PC-3 (cell line): ENCODE results near the gene GNL2. TPM values are rescaled to one million over a fixed set of nuclear protein-coding genes. Genes with fewer than 3 reads are reported as not detected.
"Not testable (repeated sequence)": the region's sequence is repeated elsewhere in the genome, so short reads cannot be mapped to it uniquely, and the experiment has no call there.

Experiments used
- ATAC-seq: fragments of 200-7000 bp; cut with Tn5 transposase; 2 replicates; pipeline ENCODE4 v1.9.1; 2020; ENCODE audit warnings: mild to moderate bottlenecking, moderate library complexity
- BruUV-seq: library from RNA; stranded (reverse); fragments of 400-500 nt; replicated peaks from 2 replicates; lab custom pipeline; 2021; lab: Mats Ljungman, UMichigan
- CTCF ChIA-PET: fragments of 300-600 bp; sonication (Branson Sonifier 250); formaldehyde crosslinking; loops from one replicate; lab custom pipeline; 2022; ENCODE audit warnings: antibody characterized with exemption; lab: Charles Lee
- POLR2A ChIA-PET: fragments of 300-600 bp; sonication (Branson Sonifier 250); formaldehyde crosslinking; loops from one replicate; lab custom pipeline; 2022; ENCODE audit warnings: antibody characterized with exemption; ENCODE audit not compliant: unreplicated experiment; lab: Charles Lee
- DNase-seq: peaks from one replicate; pipeline ENCODE4 v3.0.0-alpha.2; 2015
- H2AFZ ChIP-seq: fragments of 300-600 bp; sonication (generic); 2 replicates; pipeline ENCODE4 v1.6.0; 2016; ENCODE audit warnings: antibody characterized with exemption, low read length
- H3F3A ChIP-seq: fragments of 300-600 bp; sonication (generic); one replicate; pipeline ENCODE4 v1.6.0; 2017; ENCODE audit warnings: antibody characterized with exemption, low read length, control low read depth, mild to moderate bottlenecking; ENCODE audit not compliant: unreplicated experiment
- H3K27ac ChIP-seq: fragments of 300-600 bp; sonication (generic); 2 replicates; pipeline ENCODE4 v1.5.1; 2016; ENCODE audit warnings: mild to moderate bottlenecking, low read length
- H3K27me3 ChIP-seq: fragments of 300-600 bp; sonication (generic); 2 replicates; pipeline ENCODE4 v1.6.1; 2016; ENCODE audit warnings: low read length, mixed read lengths
- H3K36me3 ChIP-seq: fragments of 300-600 bp; sonication (generic); 2 replicates; pipeline ENCODE4 v1.6.1; 2016; ENCODE audit warnings: low read depth, mixed run types, low read length, mixed read lengths
- H3K4me1 ChIP-seq: fragments of 300-600 bp; sonication (generic); 2 replicates; pipeline ENCODE4 v1.5.1; 2016; ENCODE audit warnings: low read length; ENCODE audit not compliant: insufficient read depth
- H3K4me2 ChIP-seq: fragments of 300-600 bp; sonication (generic); 2 replicates; pipeline ENCODE4 v1.6.0; 2016; ENCODE audit warnings: low read length
- H3K4me3 ChIP-seq: fragments of 300-600 bp; sonication (generic); 2 replicates; pipeline ENCODE4 v1.5.1; 2016; ENCODE audit warnings: mild to moderate bottlenecking, low read length, mixed read lengths
- H3K79me2 ChIP-seq: fragments of 300-600 bp; sonication (generic); 2 replicates; pipeline ENCODE4 v1.6.1; 2017; ENCODE audit warnings: low read length, mixed read lengths
- H3K9ac ChIP-seq: fragments of 300-600 bp; sonication (generic); 2 replicates; pipeline ENCODE4 v1.6.0; 2016; ENCODE audit warnings: mild to moderate bottlenecking, low read length
- H3K9me2 ChIP-seq: fragments of 300-600 bp; sonication (generic); replicated peaks from 2 replicates; pipeline ENCODE4 v1.6.1; 2016; ENCODE audit warnings: mixed run types, low read length, mixed read lengths
- H3K9me3 ChIP-seq: fragments of 300-600 bp; sonication (generic); 2 replicates; pipeline ENCODE4 v1.6.1; 2016; ENCODE audit warnings: low read length, mixed read lengths
- H4K20me1 ChIP-seq: fragments of 300-600 bp; sonication (generic); 2 replicates; pipeline ENCODE4 v1.6.1; 2016; ENCODE audit warnings: low read length, mixed read lengths
- EZH2 ChIP-seq: fragments of 300-600 bp; sonication (generic); IDR thresholded peaks from one replicate; pipeline ENCODE4 v1.6.1; 2017; ENCODE audit warnings: antibody characterized with exemption, mild to moderate bottlenecking, low read length; ENCODE audit not compliant: unreplicated experiment
- EZH2phosphoT487 ChIP-seq: fragments of 300-600 bp; sonication (generic); IDR thresholded peaks from 2 replicates; pipeline ENCODE4 v1.6.1; 2018; ENCODE audit warnings: mild to moderate bottlenecking, antibody characterized with exemption, low read length, borderline replicate concordance
- intact Hi-C: fragments of 100-400 bp; cut with micrococcal nuclease; formaldehyde crosslinking; loops from 2 replicates; pipeline ENCODE4 v1.9.0; 2023
- total RNA-seq: library from RNA; depleted of rRNA; stranded (reverse); fragments of >200 nt; gene quantifications from 2 replicates; pipeline ENCODE4 v1.2.3, GENCODE V29; 2014
- TF ChIP-seq, protein P1 (sequence below): fragments of 300-600 bp; sonication (generic); conservative IDR thresholded peaks from 2 replicates; pipeline ENCODE4 v1.5.1; 2017; ENCODE audit warnings: antibody characterized with exemption, low read depth, mild to moderate bottlenecking, low read length

The GNL2 gene
- total RNA-seq, 1 experiment from 2014 or later, result 93.4 TPM

- no TSS peak for BruUV-seq
- Histone ChIP-seq H3K4me1 (peaks cover 7% of the 10 kb centered on the region), H3K4me3 (no peak overlapping the region), H3F3A (no peaks in the 10 kb centered on the region), H3K9me3 (no peaks in the 10 kb centered on the region), H3K9me2 (no peaks in the 10 kb centered on the region), H3K36me3 (no peaks in the 10 kb centered on the region), H3K9ac (no peak overlapping the region), H3K27me3 (no peaks in the 10 kb centered on the region), H2AFZ (no peak overlapping the region), H3K79me2 (no peaks in the 10 kb centered on the region), H3K4me2 (no peak overlapping the region), H4K20me1 (no peaks in the 10 kb centered on the region), H3K27ac (no peak overlapping the region)
- intact Hi-C loops, result no loop called here
- ChIA-PET POLR2A (no interaction called here), CTCF (no interaction called here)
- ATAC-seq, result no peak
- no peak for DNase-seq
- TF ChIP-seq EZH2 (no peak), EZH2phosphoT487 (no peak)
- TF ChIP-seq, protein P1, sequence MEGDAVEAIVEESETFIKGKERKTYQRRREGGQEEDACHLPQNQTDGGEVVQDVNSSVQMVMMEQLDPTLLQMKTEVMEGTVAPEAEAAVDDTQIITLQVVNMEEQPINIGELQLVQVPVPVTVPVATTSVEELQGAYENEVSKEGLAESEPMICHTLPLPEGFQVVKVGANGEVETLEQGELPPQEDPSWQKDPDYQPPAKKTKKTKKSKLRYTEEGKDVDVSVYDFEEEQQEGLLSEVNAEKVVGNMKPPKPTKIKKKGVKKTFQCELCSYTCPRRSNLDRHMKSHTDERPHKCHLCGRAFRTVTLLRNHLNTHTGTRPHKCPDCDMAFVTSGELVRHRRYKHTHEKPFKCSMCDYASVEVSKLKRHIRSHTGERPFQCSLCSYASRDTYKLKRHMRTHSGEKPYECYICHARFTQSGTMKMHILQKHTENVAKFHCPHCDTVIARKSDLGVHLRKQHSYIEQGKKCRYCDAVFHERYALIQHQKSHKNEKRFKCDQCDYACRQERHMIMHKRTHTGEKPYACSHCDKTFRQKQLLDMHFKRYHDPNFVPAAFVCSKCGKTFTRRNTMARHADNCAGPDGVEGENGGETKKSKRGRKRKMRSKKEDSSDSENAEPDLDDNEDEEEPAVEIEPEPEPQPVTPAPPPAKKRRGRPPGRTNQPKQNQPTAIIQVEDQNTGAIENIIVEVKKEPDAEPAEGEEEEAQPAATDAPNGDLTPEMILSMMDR, result no peak
These were observed 76.1 kb downstream of the GNL2 start for GRCh38 chr1:37519613-37520012.

DNA sequence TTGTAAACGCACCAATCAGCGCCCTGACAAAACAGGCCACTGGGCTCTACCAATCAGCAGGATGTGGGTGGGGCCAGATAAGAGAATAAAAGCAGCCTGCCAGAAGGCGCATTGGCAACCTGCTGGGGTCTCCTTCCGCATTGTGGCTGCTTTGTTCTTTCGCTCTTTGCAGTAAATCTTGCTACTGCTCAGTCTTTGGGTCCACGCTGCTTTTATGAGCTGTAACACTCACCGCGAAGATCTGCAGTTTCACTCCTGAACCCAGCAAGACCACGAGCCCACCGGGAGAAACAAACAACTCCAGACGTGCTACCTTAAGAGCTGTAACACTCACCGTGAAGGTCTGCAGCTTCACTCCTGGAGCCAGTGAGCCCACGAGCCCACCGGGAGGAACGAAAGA is 76.8 kb downstream of the GNL2 start:
- intact Hi-C loops, CTCF ChIA-PET, H2AFZ ChIP-seq, H3K36me3 ChIP-seq, ATAC-seq, BruUV-seq, H3K27me3 ChIP-seq, H3K4me2 ChIP-seq, H3K27ac ChIP-seq, H3K9me2 ChIP-seq, H3K4me1 ChIP-seq, H3K9ac ChIP-seq, POLR2A ChIA-PET, DNase-seq, H4K20me1 ChIP-seq, H3K4me3 ChIP-seq, H3K9me3 ChIP-seq, H3K79me2 ChIP-seq, H3F3A ChIP-seq: not testable (repeated sequence)

- H3K27me3 ChIP-seq, H4K20me1 ChIP-seq, H3K9me3 ChIP-seq, H2AFZ ChIP-seq, H3K9ac ChIP-seq, H3F3A ChIP-seq, DNase-seq, H3K4me3 ChIP-seq, H3K36me3 ChIP-seq, H3K4me2 ChIP-seq, H3K27ac ChIP-seq, POLR2A ChIA-PET, CTCF ChIA-PET, intact Hi-C loops, BruUV-seq, ATAC-seq, H3K9me2 ChIP-seq: not testable (repeated sequence)
- Histone ChIP-seq H3K4me1 (peaks cover 11% of the 10 kb centered on the region), H3K79me2 (peaks cover 13% of the 10 kb centered on the region)
These were observed 77.5 kb downstream of the GNL2 start for GRCh38 chr1:37518241-37518640.

GRCh38 chr1:37517569-37517968 is 78.2 kb downstream of the GNL2 start:
- no peak overlapping the region for H3K4me3 ChIP-seq
- H3F3A ChIP-seq, result no peaks in the 10 kb centered on the region
- no peaks in the 10 kb centered on the region for H3K9me3 ChIP-seq
- no peak overlapping the region for H2AFZ ChIP-seq
- peaks cover 18% of the 10 kb centered on the region for H3K4me1 ChIP-seq
- POLR2A ChIA-PET, result no interaction called here
- H3K36me3 ChIP-seq, result no peaks in the 10 kb centered on the region
- CTCF ChIA-PET, result no interaction called here
- BruUV-seq, result no TSS peak
- peaks cover 20% of the 10 kb centered on the region for H3K79me2 ChIP-seq
- no peak overlapping the region for H3K9ac ChIP-seq
- DNase-seq, result no peak
- H3K27me3 ChIP-seq, result no peaks in the 10 kb centered on the region
- intact Hi-C loops, result no loop called here
- H4K20me1 ChIP-seq, result 0 out of 2 replicates have a peak, but pooled peaks cover 5% of the 10 kb centered on the region
- TF ChIP-seq, protein P1, result no peak
- TF ChIP-seq EZH2phosphoT487 (no peak), EZH2 (no peak)
- no peak overlapping the region for H3K27ac ChIP-seq
- no peak overlapping the region for H3K4me2 ChIP-seq
- ATAC-seq, result no peak
- no peaks in the 10 kb centered on the region for H3K9me2 ChIP-seq
